Activated CD8-positive, alpha-beta memory T cell treated with anti-CD3 and anti-CD28 coated beads for 36 hours (primary cell): ENCODE data around the gene SEPTIN11. TPM values are rescaled to one million over a fixed set of nuclear protein-coding genes. Genes with fewer than 3 reads are reported as not detected.

Source experiments
- CTCF ChIA-PET: fragments of 350-600 bp; sonication (Branson Sonifier 250); formaldehyde crosslinking; loops from one replicate; lab custom pipeline; 2021; ENCODE audit warnings: antibody characterized with exemption; lab: Charles Lee
- POLR2A ChIA-PET: fragments of 350-600 bp; sonication (Branson Sonifier 250); formaldehyde crosslinking; loops from one replicate; lab custom pipeline; 2021; ENCODE audit warnings: antibody characterized with exemption; lab: Charles Lee
- total RNA-seq, 2 experiments: library from RNA; stranded (reverse); gene quantifications; one replicate each; pipeline ENCODE4 v1.2.3, GENCODE V29; 2021

Gene SEPTIN11
- total RNA-seq, 2 experiments from 2014 or later = 69.6 to 74.6 TPM

DNA sequence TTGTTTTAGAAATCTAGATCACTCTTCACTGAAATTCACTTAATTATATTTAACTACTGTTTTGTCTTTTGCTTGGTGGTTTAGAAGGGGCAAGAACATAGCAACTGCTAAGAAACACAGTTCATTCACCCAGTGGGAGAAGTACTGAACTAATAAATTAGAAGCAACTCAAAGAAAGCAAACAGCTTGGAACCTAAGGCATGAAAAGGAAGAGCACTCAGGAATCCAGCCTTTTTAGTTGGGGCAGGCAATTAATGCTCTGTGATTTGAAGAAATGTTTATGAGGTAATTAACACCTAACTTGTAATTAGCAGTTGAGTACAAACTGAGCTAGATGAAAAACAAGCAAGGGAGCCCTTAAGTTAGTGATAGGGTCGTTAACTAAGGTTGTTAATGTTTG, 22.8 kb downstream of the SEPTIN11 start:
- ChIA-PET CTCF (no interaction called here), POLR2A (no interaction called here)

- ChIA-PET CTCF (no interaction called here), POLR2A (no interaction called here)
Measured at GRCh38 chr4:76974150-76974549, 24.6 kb downstream of the SEPTIN11 start.

GRCh38 chr4:76977113-76977512, 27.6 kb downstream of the SEPTIN11 start:
- ChIA-PET POLR2A (no interaction called here), CTCF (interaction anchor here (0.6 kb wide), 1 partner anchor 71 kb away, joined by 4 read pairs; no protein-coding TSS in a partner anchor)

DNA sequence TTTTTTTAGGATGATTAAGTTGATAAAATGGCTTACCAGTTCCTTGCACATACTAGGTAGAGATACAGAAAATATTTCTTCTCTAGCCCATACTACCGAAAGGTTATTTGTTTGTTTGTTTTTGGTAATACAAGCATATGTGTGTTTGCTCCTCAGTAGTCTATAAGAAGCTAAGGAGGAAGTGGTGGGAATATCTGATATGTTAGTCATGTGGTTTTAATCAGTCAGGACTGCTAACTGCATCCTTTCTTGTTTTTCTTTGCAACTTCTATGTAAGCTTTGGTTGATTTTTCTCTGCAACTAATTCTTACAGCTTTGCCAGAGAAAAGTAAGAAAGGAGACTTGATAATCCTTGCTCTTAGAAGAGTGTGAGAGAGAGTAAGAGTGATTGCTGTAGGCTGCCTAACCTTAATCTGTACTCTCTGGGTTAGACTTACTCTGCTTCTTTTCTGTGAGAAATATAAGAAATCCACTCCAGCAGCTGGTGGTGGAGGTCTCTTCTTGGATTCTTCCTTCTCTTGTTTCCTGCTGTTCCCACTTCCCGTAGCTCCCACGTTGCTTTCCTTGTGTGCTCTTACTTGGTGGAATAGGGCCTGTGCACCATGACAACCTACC, 28.3 kb downstream of the SEPTIN11 start:
- ChIA-PET POLR2A (no interaction called here), CTCF (no interaction called here)

DNA sequence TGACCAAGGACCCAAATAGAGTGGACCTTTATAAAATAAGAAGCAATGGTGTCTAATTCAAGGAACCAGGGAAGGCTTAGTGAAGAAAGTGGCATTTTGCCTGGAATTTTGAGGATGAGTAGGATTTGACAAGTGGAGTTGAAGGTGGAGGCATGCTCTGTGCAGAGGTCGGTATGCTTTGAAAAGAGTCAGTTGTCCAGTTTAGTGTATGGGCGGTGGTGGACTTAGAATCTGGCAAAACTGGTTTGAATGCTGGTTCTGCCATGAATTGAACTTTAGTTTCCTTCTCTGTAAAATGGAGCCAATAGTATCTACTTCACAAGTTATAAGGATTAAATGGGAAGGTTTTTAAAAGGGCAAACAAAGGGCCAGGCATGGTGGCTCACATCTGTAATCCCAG, 29.7 kb downstream of the SEPTIN11 start:
- POLR2A ChIA-PET = no interaction called here
- CTCF ChIA-PET = no interaction called here

DNA sequence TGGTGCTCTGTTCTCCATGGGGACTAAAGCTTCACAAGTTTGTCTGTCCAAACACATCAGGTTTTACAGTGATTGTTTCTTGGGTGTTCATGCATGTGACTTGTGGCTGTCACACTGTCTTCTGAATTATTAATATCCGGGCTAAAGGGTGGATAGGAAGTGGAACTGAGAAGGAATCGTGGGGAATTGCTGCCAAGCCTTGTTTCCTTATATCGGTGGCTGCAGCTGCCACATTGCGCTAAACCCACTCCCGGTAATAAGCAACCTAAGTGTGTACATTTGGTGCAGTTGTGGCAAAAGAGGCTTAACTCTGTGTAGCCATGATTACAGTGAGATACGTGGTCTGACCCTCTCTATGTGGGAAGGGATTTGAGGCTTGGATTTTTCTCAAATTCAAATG, 30.7 kb downstream of the SEPTIN11 start:
- CTCF ChIA-PET = interaction anchor here (1.1 kb wide), 1 partner anchor 48 kb away, joined by 3 read pairs; no protein-coding TSS in a partner anchor
- POLR2A ChIA-PET = no interaction called here

DNA sequence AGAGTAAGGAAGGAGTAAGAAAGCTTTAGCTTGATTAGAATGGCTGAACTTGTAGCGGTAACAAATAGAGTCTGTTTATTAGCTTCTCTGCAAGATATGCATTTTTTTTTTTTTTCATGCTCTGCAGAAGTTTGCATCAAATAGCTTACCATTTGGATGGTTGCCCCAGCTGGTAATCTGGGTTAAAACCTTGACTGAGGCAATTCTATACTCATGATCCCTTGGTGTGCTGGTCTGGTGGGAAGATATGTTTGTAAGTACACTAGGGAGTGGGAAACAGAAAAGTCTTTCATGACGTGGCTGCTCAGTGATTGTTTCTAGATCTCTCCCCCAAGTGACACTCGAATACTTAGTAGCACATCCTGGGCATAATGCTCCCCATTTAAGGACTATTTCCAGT, 32.1 kb downstream of the SEPTIN11 start:
- POLR2A ChIA-PET = no interaction called here
- CTCF ChIA-PET = no interaction called here

DNA sequence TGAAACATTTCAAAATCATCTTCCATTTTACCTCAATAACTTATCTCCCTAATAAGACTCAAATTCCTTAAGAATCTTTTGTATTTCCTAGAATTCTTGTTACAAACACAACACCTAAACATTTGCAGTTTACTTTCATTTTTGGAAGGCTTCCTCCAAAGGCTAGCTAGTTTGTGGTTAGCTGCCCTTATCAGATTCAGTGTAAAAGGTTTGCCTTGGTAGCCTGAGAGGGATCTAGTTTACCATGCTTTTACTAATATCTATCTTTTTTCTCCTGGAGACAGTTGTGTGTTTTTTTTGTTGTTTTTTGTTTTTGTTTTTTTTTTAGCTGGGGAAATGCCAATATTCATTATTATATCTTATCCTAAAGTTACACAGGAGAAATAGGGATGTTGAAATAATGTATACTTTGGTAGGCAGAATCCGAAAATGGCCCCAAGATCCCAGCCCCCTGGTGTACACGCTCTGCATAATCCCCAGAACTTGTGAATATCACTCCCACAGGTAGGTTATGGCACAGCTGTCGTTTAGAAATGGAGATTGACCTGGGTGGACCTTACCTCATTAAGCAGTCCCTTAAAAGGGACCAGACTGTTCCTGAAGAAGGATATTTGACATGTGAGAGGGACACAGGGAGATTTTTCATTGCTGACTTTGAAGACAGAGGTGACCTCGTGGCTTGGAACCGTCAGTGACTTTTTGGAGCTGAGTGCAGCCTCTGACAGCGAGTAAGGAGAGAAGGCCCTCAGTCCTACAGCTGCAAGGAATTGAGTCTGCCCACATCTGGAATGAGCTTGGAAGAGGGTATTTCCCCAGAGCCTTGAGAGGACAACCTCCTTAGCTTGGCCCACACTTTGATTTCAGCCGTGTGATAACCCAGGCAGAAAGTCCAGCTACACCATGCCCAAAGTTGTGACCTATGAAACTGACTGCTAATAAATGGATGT, 33.4 kb downstream of the SEPTIN11 start:
- POLR2A ChIA-PET = no interaction called here
- CTCF ChIA-PET = no interaction called here

DNA sequence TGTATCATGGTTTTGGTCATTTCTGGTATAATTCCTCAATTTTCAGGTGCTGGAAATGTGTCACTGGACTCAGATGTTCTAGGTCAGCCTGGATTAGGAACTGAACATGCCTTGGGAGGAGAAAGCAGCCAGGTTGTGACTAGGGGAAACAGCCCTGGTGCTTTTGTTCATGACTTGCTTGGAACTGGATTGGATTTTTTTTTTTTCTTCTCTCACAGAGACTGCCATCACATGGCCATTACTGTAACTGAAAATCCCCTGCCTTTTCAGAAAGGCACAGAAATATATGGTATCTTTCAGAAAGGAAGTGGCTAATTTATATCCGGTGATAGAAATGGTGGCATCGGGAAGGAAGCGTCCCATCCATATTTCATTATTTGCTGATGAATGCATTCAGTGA, 34.6 kb downstream of the SEPTIN11 start:
- ChIA-PET POLR2A (no interaction called here), CTCF (no interaction called here)

- POLR2A ChIA-PET = no interaction called here
- CTCF ChIA-PET = no interaction called here
Measured at GRCh38 chr4:76984788-76985211, 35.2 kb downstream of the SEPTIN11 start.

GRCh38 chr4:76987153-76987591, 37.6 kb downstream of the SEPTIN11 start:
- POLR2A ChIA-PET = no interaction called here
- CTCF ChIA-PET = no interaction called here

DNA sequence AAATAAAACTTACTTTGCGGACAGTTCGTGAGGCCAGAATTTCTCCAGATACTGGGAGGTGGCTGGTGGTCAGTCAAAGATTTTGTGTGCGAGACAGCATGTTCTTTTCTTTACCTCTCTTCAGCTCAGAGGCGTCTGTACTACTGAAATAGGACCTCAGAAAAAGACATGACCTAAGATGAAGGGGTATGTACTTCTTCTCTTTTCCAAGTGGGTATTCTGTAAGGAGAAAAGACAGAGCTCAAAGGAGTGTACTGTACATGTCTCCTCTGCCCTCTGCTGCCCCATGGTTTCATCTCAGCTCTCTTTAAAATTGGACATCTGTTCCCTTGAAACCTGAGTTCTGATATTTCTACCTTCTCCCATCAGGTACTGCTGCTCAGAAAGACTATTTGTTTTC, 38.1 kb downstream of the SEPTIN11 start:
- ChIA-PET CTCF (no interaction called here), POLR2A (no interaction called here)

- CTCF ChIA-PET = no interaction called here
- POLR2A ChIA-PET = no interaction called here
Measured at GRCh38 chr4:76989391-76990061, 40.0 kb downstream of the SEPTIN11 start.

DNA sequence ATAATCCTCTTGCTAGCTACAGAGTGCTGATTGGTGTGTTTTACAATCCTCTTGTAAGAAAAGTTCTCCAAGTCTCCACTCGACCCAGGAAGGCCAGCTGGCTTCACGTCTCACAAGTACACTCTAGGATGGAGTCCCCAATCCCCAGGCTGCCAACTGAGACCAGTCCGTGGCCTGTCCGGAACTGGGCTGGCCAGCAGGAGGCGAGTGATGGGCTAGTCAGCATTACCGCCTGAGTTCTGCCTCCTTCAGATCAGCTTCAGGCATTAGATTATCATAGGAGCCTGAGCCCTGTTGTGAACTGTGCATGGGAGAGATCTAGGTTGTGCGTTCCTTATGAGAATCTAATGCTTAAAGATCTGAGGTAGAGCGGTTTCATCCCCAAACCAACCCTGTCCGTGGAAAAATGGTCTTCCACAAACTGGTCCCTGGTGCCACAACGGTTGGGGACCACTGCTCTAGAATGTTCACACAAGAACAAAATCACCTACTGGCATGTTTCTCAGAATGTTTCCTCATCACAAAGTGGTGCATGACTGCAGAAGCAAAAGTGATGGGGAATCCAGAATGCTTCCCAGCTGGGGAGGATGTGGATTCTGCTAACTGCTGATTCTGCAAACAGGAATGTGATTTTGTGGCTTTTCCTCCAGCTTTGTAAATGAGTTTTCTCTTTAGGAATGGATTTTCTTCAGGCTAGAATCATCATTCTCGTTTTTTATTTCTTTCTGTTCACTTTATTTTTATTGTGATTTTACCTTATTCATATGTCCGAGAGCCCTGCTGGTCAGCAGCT, 40.9 kb downstream of the SEPTIN11 start:
- POLR2A ChIA-PET = no interaction called here
- CTCF ChIA-PET = no interaction called here

- ChIA-PET POLR2A (no interaction called here), CTCF (no interaction called here)
Measured at GRCh38 chr4:76991161-76991660, 41.7 kb downstream of the SEPTIN11 start.

- ChIA-PET CTCF (interaction anchor here (0.7 kb wide), 1 partner anchor 10 kb away, joined by 3 read pairs; no protein-coding TSS in a partner anchor), POLR2A (interaction anchor here (0.8 kb wide), 1 partner anchor 43 kb away, joined by 3 read pairs; no protein-coding TSS in a partner anchor)
Measured at GRCh38 chr4:76993787-76994641, 44.5 kb downstream of the SEPTIN11 start.

GRCh38 chr4:76995776-76996175, 46.2 kb downstream of the SEPTIN11 start:
- ChIA-PET POLR2A (interaction anchor here (1.1 kb wide), 1 partner anchor 33 kb away, joined by 5 read pairs; no protein-coding TSS in a partner anchor), CTCF (interaction anchor here (1.4 kb wide), 1 partner anchor 47 kb away, joined by 3 read pairs; no protein-coding TSS in a partner anchor)

GRCh38 chr4:76996445-76996844, 46.9 kb downstream of the SEPTIN11 start:
- POLR2A ChIA-PET = interaction anchor here (0.7 to 1.1 kb wide), 2 partner anchors 32 to 270 kb away, joined by 3 to 5 read pairs; no protein-coding TSS in a partner anchor
- CTCF ChIA-PET = interaction anchor here (0.7 to 1.4 kb wide), 2 partner anchors 36 to 47 kb away, joined by 3 read pairs; no protein-coding TSS in a partner anchor
